K562 (cell line): ENCODE results near the gene CDKN1B. TPM values are rescaled to one million over a fixed set of nuclear protein-coding genes. Genes with fewer than 3 reads are reported as not detected.

Experiments used
- ATAC-seq: fragments of 200-7000 bp; cut with Tn5 transposase; 3 replicates; pipeline ENCODE4 v1.9.1; 2020; ENCODE audit warnings: moderate library complexity
- BruUV-seq: library from RNA; stranded (reverse); fragments of 400-500 nt; replicated peaks from 2 replicates; lab custom pipeline; 2021; lab: Mats Ljungman, UMichigan
- CTCF ChIA-PET: fragments of 300-600 bp; formaldehyde crosslinking; extraction: SDS; loops from one replicate; lab custom pipeline; 2021; ENCODE audit warnings: low intra/inter-chr PET ratio; lab: Yijun Ruan, JAX
- POLR2A ChIA-PET: fragments of 300-600, 350-650 bp; sonication (Branson Sonifier 250); formaldehyde crosslinking; extraction: SDS; loops from one replicate; lab custom pipeline; 2021; ENCODE audit warnings: antibody characterized with exemption, inconsistent platforms; lab: Yijun Ruan, JAX
- DNase-seq, 4 experiments: peaks; one replicate each; pipeline versions ENCODE4 v3.0.0 to v3.0.0-alpha.2; 2011 to 2018; ENCODE audit warnings: low spot score in 3 of 4, mixed read lengths in 3 of 4; ENCODE audit errors: extremely low read depth in 1 of 4
- FAIRE-seq: peaks from 2 replicates; lab custom pipeline; 2011; peaks lifted over from hg19 to GRCh38; lab: Jason Lieb, UNC
- H2AFZ ChIP-seq: 2 replicates; pipeline ENCODE4 v1.6.0; 2011; ENCODE audit warnings: low read depth, low read length, control low read depth, inconsistent platforms
- H3K27ac ChIP-seq: fragments of 200-600 bp; 3 replicates; pipeline ENCODE4 v1.8.0; 2011; ENCODE audit warnings: low read depth, mild to moderate bottlenecking, control low read depth, inconsistent platforms, low read length, moderate library complexity, mixed read lengths; ENCODE audit errors: extremely low read depth
- H3K27me3 ChIP-seq, 2 experiments: fragments of 300-600 bp in 1 of 2; 2 replicates in 1 of 2; 3 replicates in 1 of 2; pipeline versions ENCODE4 v1.6.0 to v1.8.0; 2011; ENCODE audit warnings: inconsistent platforms in 2 of 2, low read length in 2 of 2, mild to moderate bottlenecking in 1 of 2, mixed read lengths in 1 of 2, moderate library complexity in 1 of 2; ENCODE audit not compliant: control insufficient read depth in 2 of 2, insufficient read depth in 2 of 2
- H3K36me3 ChIP-seq: fragments of 300-600 bp; 3 replicates; pipeline ENCODE4 v1.8.0; 2011; ENCODE audit warnings: mild to moderate bottlenecking, low read length, inconsistent platforms; ENCODE audit not compliant: control insufficient read depth, insufficient read depth
- H3K4me1 ChIP-seq, 2 experiments: fragments of 200-600 bp in 1 of 2; replicated peaks in 1 of 2; 2 replicates in 1 of 2; 3 replicates in 1 of 2; pipeline versions ENCODE4 v1.5.1 to v1.8.0; 2011; ENCODE audit warnings: inconsistent platforms in 2 of 2, low read length in 2 of 2, mild to moderate bottlenecking in 1 of 2, mixed read lengths in 1 of 2, moderate library complexity in 1 of 2; ENCODE audit not compliant: control insufficient read depth in 2 of 2, insufficient read depth in 2 of 2
- H3K4me2 ChIP-seq: 2 replicates; pipeline ENCODE4 v1.6.1; 2011; ENCODE audit warnings: low read length, control low read depth, inconsistent platforms, mixed read lengths; ENCODE audit not compliant: insufficient read depth
- H3K4me3 ChIP-seq: fragments of 200-600 bp; sonication (generic), shearing (Covaris generic); 2 replicates; pipeline ENCODE4 v1.5.1; 2016; ENCODE audit warnings: control low read depth, inconsistent platforms
- H3K79me2 ChIP-seq: fragments of 200-600 bp; 3 replicates; pipeline ENCODE4 v1.8.0; 2011; ENCODE audit warnings: low read length, inconsistent platforms; ENCODE audit not compliant: control insufficient read depth, insufficient read depth
- H3K9ac ChIP-seq, 2 experiments: 2 replicates each; pipeline versions ENCODE4 v1.6.0 to v1.6.1; 2011; ENCODE audit warnings: low read depth in 2 of 2, low read length in 2 of 2, control low read depth in 1 of 2, inconsistent platforms in 1 of 2, mild to moderate bottlenecking in 1 of 2, mixed read lengths in 1 of 2; ENCODE audit not compliant: insufficient read depth in 1 of 2
- H3K9me1 ChIP-seq: one replicate; pipeline ENCODE4 v1.6.0; 2011; ENCODE audit warnings: inconsistent platforms, mild to moderate bottlenecking, low read length, moderate library complexity; ENCODE audit not compliant: control insufficient read depth, insufficient read depth
- H3K9me3 ChIP-seq: replicated peaks from 2 replicates; pipeline ENCODE4 v1.5.1; 2011; ENCODE audit warnings: low read depth, low read length, inconsistent platforms; ENCODE audit not compliant: control insufficient read depth, insufficient read depth
- H4K20me1 ChIP-seq: replicated peaks from 2 replicates; pipeline ENCODE4 v1.6.1; 2011; ENCODE audit warnings: low read length, inconsistent platforms, mixed read lengths; ENCODE audit not compliant: control insufficient read depth, insufficient read depth
- ARID2 ChIP-seq: fragments of 450-650 bp; IDR thresholded peaks from 2 replicates; pipeline ENCODE4 v1.6.1; 2017; ENCODE audit warnings: antibody characterized with exemption, mild to moderate bottlenecking
- ARID3B ChIP-seq: fragments of 250-450 bp; sonication (Bioruptor Pico); IDR thresholded peaks from 2 replicates; pipeline ENCODE4 v1.4.0; 2020; ENCODE audit warnings: borderline replicate concordance
- BRF1 ChIP-seq: IDR thresholded peaks from 3 replicates; pipeline ENCODE4 v1.6.1; 2011; ENCODE audit warnings: borderline replicate concordance, mild to moderate bottlenecking; ENCODE audit not compliant: insufficient read length; ENCODE audit errors: extremely low read depth
- FOXP1 ChIP-seq: sonication (generic); formaldehyde crosslinking; IDR thresholded peaks from 2 replicates; pipeline ENCODE4 v1.8.0; 2022; ENCODE audit warnings: mild to moderate bottlenecking, missing genetic modification reagents
- GABPB1 ChIP-seq: sonication (generic); formaldehyde crosslinking; IDR thresholded peaks from 2 replicates; pipeline ENCODE4 v1.8.0; 2022; ENCODE audit warnings: mild to moderate bottlenecking, missing genetic modification reagents
- MTA2 ChIP-seq: fragments of 450-650 bp; IDR thresholded peaks from 2 replicates; pipeline ENCODE4 v1.6.1; 2016; ENCODE audit warnings: low read depth
- NCOA2 ChIP-seq, 2 experiments: fragments of 450-650 bp; IDR thresholded peaks; 2 replicates each; pipeline ENCODE4 v1.6.1; 2018; ENCODE audit warnings: mild to moderate bottlenecking in 2 of 2, moderate library complexity in 1 of 2; ENCODE audit not compliant: partially characterized antibody in 2 of 2
- NEUROD1 ChIP-seq: fragments of 150-350 bp; IDR thresholded peaks from 2 replicates; pipeline ENCODE4 v1.6.1; 2014; ENCODE audit warnings: borderline replicate concordance, low read length, low read depth; ENCODE audit not compliant: partially characterized antibody
- SAFB ChIP-seq: fragments of 200-400 bp; formaldehyde crosslinking; IDR thresholded peaks from 2 replicates; pipeline ENCODE4 v1.6.1; 2017; ENCODE audit warnings: low read depth, low read length, borderline replicate concordance
- SIRT6 ChIP-seq: IDR thresholded peaks from one replicate; pipeline ENCODE4 v1.6.1; 2012; ENCODE audit warnings: low read depth, mild to moderate bottlenecking, control low read depth, inconsistent platforms, low read length, moderate library complexity
- ZNF449 ChIP-seq: fragments of 250-450 bp; sonication (Bioruptor Pico); IDR thresholded peaks from 2 replicates; pipeline ENCODE4 v1.8.0; 2022; ENCODE audit warnings: moderate library complexity, mild to moderate bottlenecking, inconsistent platforms
- ZNF507 ChIP-seq: conservative IDR thresholded peaks from 2 replicates; pipeline ENCODE4 v1.6.1; 2017; ENCODE audit warnings: missing genetic modification characterization, missing compliant biosample characterization
- WGBS: fragments of 100-300 bp; shearing (Covaris generic); methylation state at CpG from one replicate; pipeline ENCODE4 v1.1.6; 2016; ENCODE audit warnings: low coverage, mixed read lengths; ENCODE audit not compliant: insufficient coverage; ENCODE audit errors: missing lambda C conversion rate; 5-methylcytosine and 5-hydroxymethylcytosine counted together
- in situ Hi-C: fragments of 300-500 bp; cut with MboI; formaldehyde crosslinking; loops from 4 replicates; pipeline ENCODE4 v1.15.0; 2018; ENCODE audit warnings: inconsistent platforms, mixed read lengths
- intact Hi-C: fragments of 100-400 bp; cut with micrococcal nuclease; formaldehyde crosslinking; loops from 2 replicates; pipeline ENCODE4 v1.14.2; 2022
- polyA plus RNA-seq, 8 experiments: library from polyadenylated mRNA; depleted of rRNA in 4 of 8; stranded (reverse) in 5 of 8; unstranded in 3 of 8; fragments of >200 nt; fragmentation: Nextera tagmentation in 2 of 8; fragmentation: Illumina TruSeq in 1 of 8; extraction: Ambion mirVana in 2 of 8; extraction: Trizol in 1 of 8; gene quantifications; 2 replicates each; pipeline versions ENCODE4 v1.2.1 to v1.2.3, GENCODE V29; 2011 to 2014; ENCODE audit warnings: inconsistent platforms in 1 of 8, missing spikeins in 1 of 8
- total RNA-seq, 7 experiments: library from RNA; depleted of rRNA in 6 of 7; stranded (reverse); fragments of >200 nt in 6 of 7; fragmentation: Illumina TruSeq in 2 of 7; extraction: Trizol in 2 of 7; gene quantifications; 2 replicates each; pipeline versions ENCODE4 v1.2.1 to v1.2.3, GENCODE V29; 2011 to 2021; ENCODE audit warnings: low replicate concordance in 1 of 7

CDKN1B gene
- total and polyA plus RNA-seq, 9 of the 15 experiments (the other 6 are each of a cell fraction or from before 2014, with no cell fraction given): 2.6 to 35.2 (median 15.5) TPM

- no peak for TF ChIP-seq FOXP1 (CRISPR knock-in tag)
These were observed at the start of gene CDKN1B (continued) for GRCh38 chr12:12716793-12717585.

DNA sequence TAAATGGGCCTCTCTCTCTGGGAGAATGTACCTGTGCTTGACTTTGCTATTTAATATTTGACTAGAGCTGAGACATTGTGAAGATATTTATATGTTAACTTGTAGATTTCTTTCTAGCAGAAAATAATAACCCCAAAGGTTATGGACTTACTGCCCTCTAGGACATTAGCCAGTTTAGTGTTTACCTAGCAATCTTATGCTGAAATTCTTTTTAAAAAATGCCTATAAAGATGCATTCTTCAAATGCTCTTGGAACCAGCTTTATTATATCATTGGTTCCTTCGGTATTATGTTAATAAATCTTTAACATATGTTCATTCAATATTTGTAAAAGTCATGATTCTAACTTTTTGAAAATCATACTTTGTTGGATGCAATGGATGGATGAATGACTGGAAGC lies 49.2 kb upstream of the CDKN1B start:
- TF ChIP-seq ZNF507 (no peak), NEUROD1 (no peak), SAFB (no peak), GABPB1 (CRISPR knock-in tag) (no peak), SIRT6 (no peak), ZNF449 (CRISPR knock-in tag) (no peak), BRF1 (no peak), NCOA2 (IDR thresholded peaks at IDR 0.05; ENCODE audit: partially characterized antibody in 2 of 2) (no peak), MTA2 (no peak), ARID3B (CRISPR knock-in tag) (no peak), ARID2 (no peak)
- H3K4me2 ChIP-seq: no peak overlapping the region
- in situ Hi-C loops: no loop called here

More for the DNA sequence above, 49.2 kb upstream of the CDKN1B start:
- H3K27ac ChIP-seq: no peak overlapping the region
- no peaks in the 10 kb centered on the region for H4K20me1 ChIP-seq
- H3K9me3 ChIP-seq: no peaks in the 10 kb centered on the region
- no peaks in the 10 kb centered on the region for H3K9me1 ChIP-seq
- H3K9ac ChIP-seq: no peak overlapping the region
- no peak for ATAC-seq
- no peak overlapping the region for H2AFZ ChIP-seq
- no peaks in the 10 kb centered on the region for H3K36me3 ChIP-seq
- intact Hi-C loops: no loop called here
- no peaks in the 10 kb centered on the region for H3K79me2 ChIP-seq
- BruUV-seq: no TSS peak
- CTCF ChIA-PET: no interaction called here
- no peak overlapping the region for H3K4me3 ChIP-seq
- POLR2A ChIA-PET: no interaction called here
- no peak for DNase-seq
- FAIRE-seq: no peak
- H3K27me3 ChIP-seq: no peaks in the 10 kb centered on the region
- 0% methylated on average over 1 of the region's 1 CpG for WGBS
- H3K4me1 ChIP-seq: peaks cover 2 to 3% of the 10 kb centered on the region in 2 experiments; a peak in 3 of 5 replicates
